Liver (tissue), 9 donors: ENCODE results near the gene DCTN4. TPM values are rescaled to one million over a fixed set of nuclear protein-coding genes. Genes with fewer than 3 reads are reported as not detected.

Source experiments
- DNase-seq: peaks from one replicate; pipeline ENCODE4 v3.0.0-alpha.2; 2017; ENCODE audit warnings: low spot score
- H3K27ac ChIP-seq, 2 donors: one replicate each; pipeline ENCODE4 v1.7.0; 2013; ENCODE audit warnings: inconsistent platforms in 2 of 2, low read length in 2 of 2, control low read depth in 1 of 2, low read depth in 1 of 2, mild to moderate bottlenecking in 1 of 2
- H3K27me3 ChIP-seq, 4 donors: one replicate each; pipeline versions ENCODE4 v1.6.1 to v1.7.0; 2013; ENCODE audit warnings: low read length in 3 of 4, inconsistent platforms in 1 of 4, mild to moderate bottlenecking in 1 of 4, moderate library complexity in 1 of 4; ENCODE audit not compliant: control insufficient read depth in 4 of 4, insufficient read depth in 4 of 4
- H3K36me3 ChIP-seq, 4 donors: one replicate each; pipeline versions ENCODE4 v1.6.1 to v1.7.0; 2013; ENCODE audit warnings: low read length in 3 of 4, mild to moderate bottlenecking in 3 of 4, low read depth in 1 of 4, moderate library complexity in 1 of 4; ENCODE audit not compliant: control insufficient read depth in 4 of 4, insufficient read depth in 3 of 4
- H3K4me1 ChIP-seq, 4 donors: one replicate each; pipeline versions ENCODE4 v1.6.1 to v1.7.0; 2013; ENCODE audit warnings: low read length in 3 of 4, mild to moderate bottlenecking in 3 of 4, moderate library complexity in 1 of 4; ENCODE audit not compliant: control insufficient read depth in 4 of 4, insufficient read depth in 4 of 4
- H3K4me3 ChIP-seq, 3 donors: one replicate each; pipeline versions ENCODE4 v1.6.1 to v1.7.0; 2013; ENCODE audit warnings: low read length in 3 of 3, control low read depth in 1 of 3, low read depth in 1 of 3, mild to moderate bottlenecking in 1 of 3
- H3K9ac ChIP-seq, 2 donors: one replicate each; pipeline ENCODE4 v1.7.0; 2013; ENCODE audit warnings: low read length in 2 of 2, mild to moderate bottlenecking in 2 of 2, moderate library complexity in 2 of 2, control low read depth in 1 of 2, low read depth in 1 of 2
- H3K9me3 ChIP-seq, 4 donors: one replicate each; pipeline versions ENCODE4 v1.6.1 to v1.7.0; 2013; ENCODE audit warnings: low read length in 3 of 4; ENCODE audit not compliant: control insufficient read depth in 4 of 4
- ATF3 ChIP-seq: IDR thresholded peaks from 2 replicates; pipeline ENCODE4 v1.6.1; 2016; ENCODE audit warnings: antibody characterized with exemption
- EGR1 ChIP-seq, 2 donors: IDR thresholded peaks; 2 replicates each; pipeline ENCODE4 v1.6.1; 2016 to 2018; ENCODE audit warnings: antibody characterized with exemption in 2 of 2, low read depth in 2 of 2
- FOXA1 ChIP-seq: IDR thresholded peaks from 2 replicates; pipeline ENCODE4 v1.6.1; 2016; ENCODE audit warnings: antibody characterized with exemption
- FOXA2 ChIP-seq: IDR thresholded peaks from 2 replicates; pipeline ENCODE4 v1.6.1; 2016; ENCODE audit warnings: antibody characterized with exemption
- HNF4A ChIP-seq, 2 donors: conservative IDR thresholded peaks; 2 replicates each; pipeline ENCODE4 v1.6.1; 2016; ENCODE audit warnings: antibody characterized with exemption in 2 of 2, mild to moderate bottlenecking in 2 of 2
- HNF4G ChIP-seq: IDR thresholded peaks from 2 replicates; pipeline ENCODE4 v1.6.1; 2016; ENCODE audit warnings: antibody characterized with exemption
- JUND ChIP-seq, 2 donors: IDR thresholded peaks; 2 replicates each; pipeline ENCODE4 v1.6.1; 2016; ENCODE audit warnings: antibody characterized with exemption in 2 of 2
- NR2F2 ChIP-seq: IDR thresholded peaks from 2 replicates; pipeline ENCODE4 v1.6.1; 2016; ENCODE audit warnings: antibody characterized with exemption
- RAD21 ChIP-seq, 2 donors: IDR thresholded peaks; 2 replicates each; pipeline ENCODE4 v1.6.1; 2016; ENCODE audit warnings: antibody characterized with exemption in 2 of 2, mild to moderate bottlenecking in 2 of 2
- REST ChIP-seq: IDR thresholded peaks from 2 replicates; pipeline ENCODE4 v1.6.1; 2016; ENCODE audit warnings: antibody characterized with exemption, mild to moderate bottlenecking
- SP1 ChIP-seq: IDR thresholded peaks from 2 replicates; pipeline ENCODE4 v1.6.1; 2018; ENCODE audit warnings: antibody characterized with exemption, mild to moderate bottlenecking
- TAF1 ChIP-seq: conservative IDR thresholded peaks from 2 replicates; pipeline ENCODE4 v1.6.1; 2016; ENCODE audit warnings: antibody characterized with exemption, mild to moderate bottlenecking
- YY1 ChIP-seq: IDR thresholded peaks from 2 replicates; pipeline ENCODE4 v1.6.1; 2016; ENCODE audit warnings: antibody characterized with exemption, mild to moderate bottlenecking
- WGBS: extraction: QIAGEN DNeasy Blood & Tissue Kit; methylation state at CpG from one replicate; pipeline ENCODE4 v1.1.7; 2013; 5-methylcytosine and 5-hydroxymethylcytosine counted together
- polyA plus RNA-seq, 2 donors: library from polyadenylated mRNA; stranded (reverse) in 1 of 2; unstranded in 1 of 2; fragments of 200-250 nt in 1 of 2; fragments of >200 nt in 1 of 2; fragmentation: Nextera tagmentation in 1 of 2; extraction: Ambion mirVana in 1 of 2; gene quantifications; one replicate each; pipeline versions ENCODE4 v1.2.1 to v1.2.3, GENCODE V29; 2013 to 2015
- total RNA-seq, 2 donors: library from RNA; depleted of rRNA; stranded (reverse); fragments of >200 nt; gene quantifications; one replicate each; pipeline ENCODE4 v1.2.3, GENCODE V29; 2014
- TF ChIP-seq, protein P1 (sequence below): fragments of 150-350 bp; IDR thresholded peaks from 2 replicates; pipeline ENCODE4 v1.5.1; 2017; ENCODE audit warnings: improper control_type of control experiment, low read depth, low read length; ENCODE audit not compliant: missing input control
- TF ChIP-seq, protein P2 (sequence below): IDR thresholded peaks from 2 replicates; pipeline ENCODE4 v1.6.1; 2016; ENCODE audit warnings: antibody characterized with exemption
- TF ChIP-seq, protein P3 (sequence below): IDR thresholded peaks from 2 replicates; pipeline ENCODE4 v1.6.1; 2016; ENCODE audit warnings: antibody characterized with exemption
- donor health status: healthy.
- donor health status: healthy.
- donor health status: healthy.
- donor health status: healthy.
- donor health status: healthy.

The DCTN4 gene
- total and polyA plus RNA-seq, 4 donors = 10.3 to 29.6 (median 20.2) TPM

DNA sequence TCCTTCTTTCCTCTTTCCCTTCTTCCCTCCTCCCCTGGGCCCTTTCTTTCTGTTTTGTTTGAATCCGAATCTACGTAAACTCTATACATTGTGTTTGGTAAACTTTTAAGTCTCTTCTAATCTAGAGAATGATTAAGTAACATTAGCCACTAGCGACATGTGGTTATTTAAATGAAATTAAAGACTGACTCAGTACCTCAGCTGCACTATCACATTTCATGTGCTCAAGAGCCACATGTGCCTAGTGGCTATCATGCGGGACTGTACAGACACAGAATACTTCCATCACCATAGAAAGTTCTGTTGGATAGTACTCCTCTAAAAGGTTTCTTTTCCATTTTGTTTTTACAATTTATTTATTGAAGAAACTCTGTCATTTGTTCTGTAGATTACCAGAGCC, 29.0 kb downstream of the DCTN4 start (continued):
- TF ChIP-seq, protein P1, sequence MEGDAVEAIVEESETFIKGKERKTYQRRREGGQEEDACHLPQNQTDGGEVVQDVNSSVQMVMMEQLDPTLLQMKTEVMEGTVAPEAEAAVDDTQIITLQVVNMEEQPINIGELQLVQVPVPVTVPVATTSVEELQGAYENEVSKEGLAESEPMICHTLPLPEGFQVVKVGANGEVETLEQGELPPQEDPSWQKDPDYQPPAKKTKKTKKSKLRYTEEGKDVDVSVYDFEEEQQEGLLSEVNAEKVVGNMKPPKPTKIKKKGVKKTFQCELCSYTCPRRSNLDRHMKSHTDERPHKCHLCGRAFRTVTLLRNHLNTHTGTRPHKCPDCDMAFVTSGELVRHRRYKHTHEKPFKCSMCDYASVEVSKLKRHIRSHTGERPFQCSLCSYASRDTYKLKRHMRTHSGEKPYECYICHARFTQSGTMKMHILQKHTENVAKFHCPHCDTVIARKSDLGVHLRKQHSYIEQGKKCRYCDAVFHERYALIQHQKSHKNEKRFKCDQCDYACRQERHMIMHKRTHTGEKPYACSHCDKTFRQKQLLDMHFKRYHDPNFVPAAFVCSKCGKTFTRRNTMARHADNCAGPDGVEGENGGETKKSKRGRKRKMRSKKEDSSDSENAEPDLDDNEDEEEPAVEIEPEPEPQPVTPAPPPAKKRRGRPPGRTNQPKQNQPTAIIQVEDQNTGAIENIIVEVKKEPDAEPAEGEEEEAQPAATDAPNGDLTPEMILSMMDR = no peak
- TF ChIP-seq FOXA1 (no peak), FOXA2 (no peak), JUND (IDR thresholded peaks at IDR 0.05) (no peak), RAD21 (IDR thresholded peaks at IDR 0.05) (no peak), EGR1 (IDR thresholded peaks at IDR 0.05; ENCODE audit: low read depth in 2 of 2) (no peak), YY1 (no peak)
- TF ChIP-seq, protein P2, sequence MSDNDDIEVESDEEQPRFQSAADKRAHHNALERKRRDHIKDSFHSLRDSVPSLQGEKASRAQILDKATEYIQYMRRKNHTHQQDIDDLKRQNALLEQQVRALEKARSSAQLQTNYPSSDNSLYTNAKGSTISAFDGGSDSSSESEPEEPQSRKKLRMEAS = no peak

DNA sequence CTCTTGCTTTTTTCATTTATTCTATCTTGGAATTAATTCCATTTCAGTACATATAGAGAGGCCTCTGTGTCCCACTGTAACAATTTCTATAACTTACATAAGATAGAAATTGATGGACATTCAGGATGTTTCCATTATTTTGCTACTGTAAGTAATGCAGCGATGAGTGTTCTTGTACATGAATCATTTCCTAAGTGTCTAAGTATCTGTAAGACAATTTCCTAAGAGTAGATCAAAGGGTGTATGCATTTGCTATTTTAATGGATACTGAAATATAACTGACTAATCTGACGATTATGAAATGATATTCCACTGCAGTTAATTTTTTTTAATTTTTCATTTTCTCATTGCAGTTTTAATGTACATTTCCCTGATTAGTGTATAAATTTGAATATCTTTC, 35.0 kb downstream of the DCTN4 start:
- 92% methylated on average over 2 of the region's 2 CpGs for WGBS
- no peaks in the 10 kb centered on the region for H3K9me3 ChIP-seq
- no peaks in the 10 kb centered on the region for H3K4me1 ChIP-seq
- no peak overlapping the region for H3K4me3 ChIP-seq
- TF ChIP-seq, protein P1 = no peak
- TF ChIP-seq, protein P2 = no peak
- TF ChIP-seq ATF3 (no peak), REST (no peak), HNF4A (conservative IDR thresholded peaks at IDR 0.05) (no peak), JUND (IDR thresholded peaks at IDR 0.05) (no peak), NR2F2 (no peak), EGR1 (IDR thresholded peaks at IDR 0.05; ENCODE audit: low read depth in 2 of 2) (no peak), HNF4G (no peak), RAD21 (IDR thresholded peaks at IDR 0.05) (no peak), FOXA2 (no peak), YY1 (no peak), FOXA1 (no peak), TAF1 (no peak), SP1 (no peak)
- TF ChIP-seq, protein P3, sequence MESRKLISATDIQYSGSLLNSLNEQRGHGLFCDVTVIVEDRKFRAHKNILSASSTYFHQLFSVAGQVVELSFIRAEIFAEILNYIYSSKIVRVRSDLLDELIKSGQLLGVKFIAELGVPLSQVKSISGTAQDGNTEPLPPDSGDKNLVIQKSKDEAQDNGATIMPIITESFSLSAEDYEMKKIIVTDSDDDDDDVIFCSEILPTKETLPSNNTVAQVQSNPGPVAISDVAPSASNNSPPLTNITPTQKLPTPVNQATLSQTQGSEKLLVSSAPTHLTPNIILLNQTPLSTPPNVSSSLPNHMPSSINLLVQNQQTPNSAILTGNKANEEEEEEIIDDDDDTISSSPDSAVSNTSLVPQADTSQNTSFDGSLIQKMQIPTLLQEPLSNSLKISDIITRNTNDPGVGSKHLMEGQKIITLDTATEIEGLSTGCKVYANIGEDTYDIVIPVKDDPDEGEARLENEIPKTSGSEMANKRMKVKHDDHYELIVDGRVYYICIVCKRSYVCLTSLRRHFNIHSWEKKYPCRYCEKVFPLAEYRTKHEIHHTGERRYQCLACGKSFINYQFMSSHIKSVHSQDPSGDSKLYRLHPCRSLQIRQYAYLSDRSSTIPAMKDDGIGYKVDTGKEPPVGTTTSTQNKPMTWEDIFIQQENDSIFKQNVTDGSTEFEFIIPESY = no peak
- no peak for DNase-seq
- H3K9ac ChIP-seq = no peak overlapping the region
- H3K27ac ChIP-seq = no peak overlapping the region
- peaks cover 8 to 71% (median 52%) of the 10 kb centered on the region in 4 donors for H3K36me3 ChIP-seq
- H3K27me3 ChIP-seq = no peaks in the 10 kb centered on the region
